ENCODE results near the gene PHKB.

- TF ChIP-seq CTCF (IDR thresholded peaks at IDR 0.05; ENCODE audit: low read length) (no peak), EZH2 (optimal IDR thresholded peaks at IDR 0.05; ENCODE audit: low read depth, low read length) (no peak), EZH2phosphoT487 (IDR thresholded peaks at IDR 0.05; ENCODE audit: low read length) (no peak)
Measured at GRCh38 chr16:47617732-47618131, 156.6 kb downstream of the PHKB start.

Measured in MM.1S (cell line).